ENCODE results near the gene KRT85.

The KRT85 gene

DNA sequence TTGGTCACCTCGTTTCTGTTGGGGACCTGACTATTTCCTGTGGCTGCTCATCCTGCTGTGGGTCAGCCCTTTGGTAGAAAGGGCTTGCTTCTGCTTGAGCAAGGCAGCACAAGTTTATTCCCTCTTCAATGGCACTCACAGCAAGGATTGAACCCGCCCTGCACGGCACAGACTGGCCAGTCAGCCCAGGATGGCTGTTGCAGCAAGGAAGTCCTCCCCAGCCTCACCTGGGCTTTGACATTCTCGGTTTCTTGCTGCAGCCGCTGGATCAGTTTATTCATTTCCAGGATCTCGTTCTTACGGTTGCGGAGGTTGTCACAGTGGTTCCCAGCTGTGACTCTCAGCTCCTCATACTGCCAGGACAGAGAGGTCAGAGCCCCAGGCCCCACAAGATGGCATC lies 29.4 kb upstream of the KRT85 start:
- Histone ChIP-seq H3K4me2 (ENCODE audit: low read depth, low read length, poor library complexity, severe bottlenecking) (no peak overlapping the region), H3K4me1 (ENCODE audit: insufficient read depth, low read length, poor library complexity, severe bottlenecking) (no peaks in the 10 kb centered on the region), H3K9ac (ENCODE audit: low read depth, low read length, poor library complexity, severe bottlenecking) (no peak overlapping the region), H3K4me3 (ENCODE audit: low read length, poor library complexity, severe bottlenecking) (no peak overlapping the region), H3K9me3 (ENCODE audit: insufficient read depth, low read depth, low read length) (no peaks in the 10 kb centered on the region), H3K9me2 (replicated peaks; ENCODE audit: low read depth, low read length) (no peaks in the 10 kb centered on the region), H4K20me1 (ENCODE audit: insufficient read depth, low read length, poor library complexity, severe bottlenecking) (no peaks in the 10 kb centered on the region), H2AFZ (ENCODE audit: low read length) (no peak overlapping the region), H3K36me3 (ENCODE audit: insufficient read depth, low read length) (no peaks in the 10 kb centered on the region), H3K79me2 (ENCODE audit: insufficient read depth, low read length) (no peaks in the 10 kb centered on the region), H3F3A (ENCODE audit: low read depth) (no peaks in the 10 kb centered on the region), H3K27me3 (ENCODE audit: insufficient read depth, low read length, poor library complexity, severe bottlenecking) (no peaks in the 10 kb centered on the region)
- TF ChIP-seq EZH2phosphoT487 (IDR thresholded peaks at IDR 0.05; ENCODE audit: borderline replicate concordance) = no peak
- TF ChIP-seq, protein P1, sequence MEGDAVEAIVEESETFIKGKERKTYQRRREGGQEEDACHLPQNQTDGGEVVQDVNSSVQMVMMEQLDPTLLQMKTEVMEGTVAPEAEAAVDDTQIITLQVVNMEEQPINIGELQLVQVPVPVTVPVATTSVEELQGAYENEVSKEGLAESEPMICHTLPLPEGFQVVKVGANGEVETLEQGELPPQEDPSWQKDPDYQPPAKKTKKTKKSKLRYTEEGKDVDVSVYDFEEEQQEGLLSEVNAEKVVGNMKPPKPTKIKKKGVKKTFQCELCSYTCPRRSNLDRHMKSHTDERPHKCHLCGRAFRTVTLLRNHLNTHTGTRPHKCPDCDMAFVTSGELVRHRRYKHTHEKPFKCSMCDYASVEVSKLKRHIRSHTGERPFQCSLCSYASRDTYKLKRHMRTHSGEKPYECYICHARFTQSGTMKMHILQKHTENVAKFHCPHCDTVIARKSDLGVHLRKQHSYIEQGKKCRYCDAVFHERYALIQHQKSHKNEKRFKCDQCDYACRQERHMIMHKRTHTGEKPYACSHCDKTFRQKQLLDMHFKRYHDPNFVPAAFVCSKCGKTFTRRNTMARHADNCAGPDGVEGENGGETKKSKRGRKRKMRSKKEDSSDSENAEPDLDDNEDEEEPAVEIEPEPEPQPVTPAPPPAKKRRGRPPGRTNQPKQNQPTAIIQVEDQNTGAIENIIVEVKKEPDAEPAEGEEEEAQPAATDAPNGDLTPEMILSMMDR (conservative IDR thresholded peaks at IDR 0.05; ENCODE audit: low read length) = no peak

DNA sequence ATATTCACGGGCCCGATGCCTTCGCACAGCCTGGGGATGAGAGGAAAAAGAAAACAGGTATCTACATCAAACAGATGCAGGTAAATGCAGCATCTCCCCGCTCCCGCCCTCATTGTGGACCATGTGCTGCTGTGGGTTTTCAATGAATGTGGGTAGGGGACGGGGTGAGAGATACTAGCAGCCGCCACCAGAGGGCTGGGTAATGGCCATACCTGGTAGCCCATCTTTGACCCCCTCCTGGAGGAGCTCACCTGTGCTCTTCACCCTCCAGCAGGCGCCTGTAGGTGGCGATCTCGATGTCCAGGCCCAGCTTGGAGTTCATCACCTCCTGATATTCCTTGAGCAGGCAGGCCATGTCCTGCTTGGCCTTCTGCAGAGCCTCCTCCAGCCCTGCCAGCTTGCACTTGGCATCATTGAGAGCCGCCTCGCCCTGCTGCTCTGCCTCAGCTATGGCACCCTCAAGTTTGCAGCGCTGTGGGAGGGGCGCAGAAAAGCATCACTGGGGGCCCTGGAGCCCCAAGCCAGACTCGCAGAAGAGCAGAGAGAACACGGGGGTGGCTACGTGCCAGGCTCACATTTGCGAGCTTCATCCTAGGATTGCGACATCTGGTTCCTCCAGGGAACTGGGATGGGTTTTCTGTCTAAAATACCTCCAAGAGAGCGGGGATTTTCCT lies 28.6 kb upstream of the KRT85 start:
- Histone ChIP-seq H3K79me2 (ENCODE audit: insufficient read depth, low read length) (no peaks in the 10 kb centered on the region), H3K9me2 (replicated peaks; ENCODE audit: low read depth, low read length) (no peaks in the 10 kb centered on the region), H2AFZ (ENCODE audit: low read length) (no peak overlapping the region), H4K20me1 (ENCODE audit: insufficient read depth, low read length, poor library complexity, severe bottlenecking) (no peaks in the 10 kb centered on the region), H3K4me1 (ENCODE audit: insufficient read depth, low read length, poor library complexity, severe bottlenecking) (no peaks in the 10 kb centered on the region), H3K27me3 (ENCODE audit: insufficient read depth, low read length, poor library complexity, severe bottlenecking) (no peaks in the 10 kb centered on the region), H3F3A (ENCODE audit: low read depth) (no peaks in the 10 kb centered on the region), H3K9me3 (ENCODE audit: insufficient read depth, low read depth, low read length) (no peaks in the 10 kb centered on the region), H3K9ac (ENCODE audit: low read depth, low read length, poor library complexity, severe bottlenecking) (no peak overlapping the region), H3K4me2 (ENCODE audit: low read depth, low read length, poor library complexity, severe bottlenecking) (no peak overlapping the region), H3K4me3 (ENCODE audit: low read length, poor library complexity, severe bottlenecking) (no peak overlapping the region), H3K36me3 (ENCODE audit: insufficient read depth, low read length) (no peaks in the 10 kb centered on the region)
- TF ChIP-seq EZH2phosphoT487 (IDR thresholded peaks at IDR 0.05; ENCODE audit: borderline replicate concordance) = no peak
- TF ChIP-seq, protein P1 (conservative IDR thresholded peaks at IDR 0.05; ENCODE audit: low read length) = peak; percentile 61

DNA sequence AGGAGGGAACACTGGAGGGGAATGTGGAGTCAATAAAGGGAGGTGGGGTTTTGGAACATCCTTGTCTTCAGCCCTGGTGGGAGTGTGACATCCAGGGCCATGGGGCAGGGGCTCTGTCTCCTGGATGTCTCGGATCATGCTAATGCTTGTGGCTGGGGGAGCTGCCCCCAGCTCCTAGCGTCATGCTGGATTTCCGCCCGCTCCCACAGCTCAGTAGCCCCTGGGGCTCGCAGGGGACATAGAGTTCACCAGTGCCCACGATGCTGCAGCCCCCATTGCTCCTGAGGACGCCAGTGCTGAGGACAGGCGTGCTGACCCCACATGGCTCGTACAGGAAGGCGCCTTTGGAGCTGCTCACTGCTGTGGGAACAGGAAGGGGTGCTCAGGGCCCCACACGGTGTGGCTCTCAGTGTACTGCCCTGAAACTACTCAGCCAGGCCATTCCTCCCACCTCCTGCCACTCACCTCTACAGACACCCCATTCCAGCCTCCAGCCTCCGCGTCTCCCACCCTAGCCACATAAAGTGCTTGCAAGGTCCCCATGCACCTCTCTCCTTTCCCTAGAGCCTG lies 27.6 kb upstream of the KRT85 start:
- Histone ChIP-seq H3K9ac (ENCODE audit: low read depth, low read length, poor library complexity, severe bottlenecking) (no peak overlapping the region), H2AFZ (ENCODE audit: low read length) (no peak overlapping the region), H3F3A (ENCODE audit: low read depth) (no peaks in the 10 kb centered on the region), H3K4me3 (ENCODE audit: low read length, poor library complexity, severe bottlenecking) (no peak overlapping the region), H3K79me2 (ENCODE audit: insufficient read depth, low read length) (no peaks in the 10 kb centered on the region), H3K9me3 (ENCODE audit: insufficient read depth, low read depth, low read length) (no peaks in the 10 kb centered on the region), H3K27me3 (ENCODE audit: insufficient read depth, low read length, poor library complexity, severe bottlenecking) (no peaks in the 10 kb centered on the region), H4K20me1 (ENCODE audit: insufficient read depth, low read length, poor library complexity, severe bottlenecking) (no peaks in the 10 kb centered on the region), H3K4me2 (ENCODE audit: low read depth, low read length, poor library complexity, severe bottlenecking) (no peak overlapping the region), H3K4me1 (ENCODE audit: insufficient read depth, low read length, poor library complexity, severe bottlenecking) (no peaks in the 10 kb centered on the region), H3K9me2 (replicated peaks; ENCODE audit: low read depth, low read length) (no peaks in the 10 kb centered on the region), H3K36me3 (ENCODE audit: insufficient read depth, low read length) (no peaks in the 10 kb centered on the region)
- TF ChIP-seq, protein P1 (conservative IDR thresholded peaks at IDR 0.05; ENCODE audit: low read length) = no peak
- no peak for TF ChIP-seq EZH2phosphoT487 (IDR thresholded peaks at IDR 0.05; ENCODE audit: borderline replicate concordance)
